HG03175 (cell line): ENCODE measurements around the gene SGK1.

Source experiments
- ATAC-seq: cut with Tn5 transposase; IDR thresholded peaks from one replicate; pipeline ENCODE4 v1.9.1; 2021; ENCODE audit warnings: mild to moderate bottlenecking, moderate library complexity; ENCODE audit not compliant: unreplicated experiment

The SGK1 gene

DNA sequence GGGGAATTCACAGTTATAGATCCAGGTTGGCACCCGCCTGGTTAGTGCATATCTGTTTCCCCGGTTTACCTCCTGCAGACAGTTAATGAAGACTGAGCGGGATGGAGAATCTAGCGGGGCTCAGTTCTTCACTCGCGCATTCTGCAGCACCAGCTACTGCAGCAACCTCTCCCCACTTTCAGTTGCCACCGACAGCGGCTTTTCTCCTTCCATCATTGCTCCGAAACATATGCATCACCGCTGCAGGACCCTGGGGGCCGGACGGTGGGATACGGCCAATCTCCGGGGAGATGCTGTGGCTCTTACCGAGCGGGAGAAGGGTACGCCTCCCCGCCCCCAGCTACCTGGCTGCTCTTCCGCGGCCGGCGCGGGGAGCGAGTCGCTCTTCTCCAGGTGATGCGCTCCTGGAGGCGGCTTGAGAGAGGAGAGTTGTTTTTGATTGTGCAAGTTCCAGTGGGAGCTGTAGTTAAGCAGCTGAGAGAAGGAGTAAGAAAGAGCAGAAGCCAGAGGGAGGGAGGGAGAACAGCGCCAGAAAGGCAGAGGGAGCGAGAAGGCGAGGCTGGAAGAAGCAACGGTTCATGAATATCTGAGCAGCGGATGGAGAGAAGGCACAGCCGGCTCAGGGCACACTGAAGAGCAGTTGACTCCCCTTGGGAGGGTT lies at the start of gene SGK1:
SGK1 (minus strand) TSS at position 642 of the 661 bp plus-strand sequence. CDS start 652 bp downstream, outside the sequence.
- ATAC-seq = peak; percentile 41

DNA sequence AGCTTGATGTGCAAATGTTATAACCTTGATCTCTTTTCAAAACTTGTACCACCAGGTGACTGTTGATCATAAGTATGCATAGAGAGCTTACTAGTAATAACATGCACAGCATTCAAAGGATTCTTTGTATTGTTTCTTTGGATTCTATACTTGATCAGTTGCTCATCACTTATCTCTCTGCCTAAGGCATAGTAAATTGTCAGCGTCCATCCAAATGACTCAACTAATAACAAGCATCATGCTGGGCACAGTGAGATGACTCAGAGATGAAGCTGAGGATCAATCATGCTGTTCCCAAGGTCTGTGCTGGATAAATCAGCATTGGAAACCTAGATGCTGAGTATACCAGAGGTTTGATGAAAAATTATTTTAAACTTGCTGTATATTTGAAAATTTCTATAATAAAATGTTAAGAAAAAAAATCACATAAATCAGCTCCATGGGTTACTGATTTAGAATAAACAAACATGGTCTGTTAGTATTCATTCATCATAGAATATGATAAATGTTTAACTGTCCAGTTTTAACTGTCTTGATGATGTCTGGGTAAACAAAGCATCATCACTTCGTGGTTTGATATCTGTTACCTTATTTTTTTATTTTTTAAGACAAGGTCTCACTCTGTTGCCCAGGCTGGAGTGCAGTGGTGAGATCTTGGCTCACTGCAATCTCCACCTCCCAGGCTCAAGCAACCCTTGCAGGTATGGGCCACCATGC lies 45.6 kb upstream of the SGK1 start:
- no peak for ATAC-seq

DNA sequence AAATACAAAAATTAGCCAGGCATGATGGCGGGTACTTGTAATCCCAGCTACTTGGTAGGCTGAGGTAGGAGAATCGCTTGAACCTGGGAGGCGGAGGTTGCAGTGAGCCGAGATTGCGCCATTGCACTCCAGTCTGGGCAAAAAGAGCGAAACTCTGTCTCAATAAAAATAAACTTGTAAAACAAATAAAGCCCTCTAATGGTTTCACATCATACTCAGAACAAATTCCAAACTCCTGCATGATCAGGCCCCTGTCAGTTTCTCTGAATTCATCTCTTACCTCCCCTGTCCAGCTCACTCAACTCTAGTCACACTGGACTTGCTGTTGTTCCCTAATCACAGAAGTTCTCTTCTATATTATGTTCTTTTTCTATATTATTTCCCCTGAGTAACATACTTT lies 43.1 kb upstream of the SGK1 start:
- ATAC-seq = no peak

GRCh38 chr6:134359302-134359701 lies 41.4 kb upstream of the SGK1 start:
- ATAC-seq = no peak

- no peak for ATAC-seq
Observed at GRCh38 chr6:134358320-134358719, 40.4 kb upstream of the SGK1 start.

GRCh38 chr6:134357022-134357487 lies 39.1 kb upstream of the SGK1 start:
- ATAC-seq = no peak

DNA sequence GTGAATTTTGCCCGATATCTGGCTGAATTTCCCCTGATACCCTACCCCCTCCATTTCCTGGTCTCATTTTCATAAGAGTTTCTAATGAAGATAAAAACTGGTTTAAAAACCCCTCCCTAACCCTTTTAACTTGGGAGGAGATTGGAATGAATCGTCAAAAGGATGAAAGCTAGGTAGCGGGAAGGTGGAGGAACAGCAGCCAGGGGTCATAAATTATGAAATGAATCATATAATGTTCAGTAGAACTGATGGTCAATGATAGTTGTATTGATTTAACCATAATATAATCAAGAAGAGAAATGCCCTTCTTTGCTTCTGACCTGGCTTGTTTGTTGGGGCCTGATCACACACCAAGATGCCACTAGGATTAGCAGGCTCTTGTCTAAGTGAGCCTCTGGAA lies 38.5 kb upstream of the SGK1 start:
- no peak for ATAC-seq

DNA sequence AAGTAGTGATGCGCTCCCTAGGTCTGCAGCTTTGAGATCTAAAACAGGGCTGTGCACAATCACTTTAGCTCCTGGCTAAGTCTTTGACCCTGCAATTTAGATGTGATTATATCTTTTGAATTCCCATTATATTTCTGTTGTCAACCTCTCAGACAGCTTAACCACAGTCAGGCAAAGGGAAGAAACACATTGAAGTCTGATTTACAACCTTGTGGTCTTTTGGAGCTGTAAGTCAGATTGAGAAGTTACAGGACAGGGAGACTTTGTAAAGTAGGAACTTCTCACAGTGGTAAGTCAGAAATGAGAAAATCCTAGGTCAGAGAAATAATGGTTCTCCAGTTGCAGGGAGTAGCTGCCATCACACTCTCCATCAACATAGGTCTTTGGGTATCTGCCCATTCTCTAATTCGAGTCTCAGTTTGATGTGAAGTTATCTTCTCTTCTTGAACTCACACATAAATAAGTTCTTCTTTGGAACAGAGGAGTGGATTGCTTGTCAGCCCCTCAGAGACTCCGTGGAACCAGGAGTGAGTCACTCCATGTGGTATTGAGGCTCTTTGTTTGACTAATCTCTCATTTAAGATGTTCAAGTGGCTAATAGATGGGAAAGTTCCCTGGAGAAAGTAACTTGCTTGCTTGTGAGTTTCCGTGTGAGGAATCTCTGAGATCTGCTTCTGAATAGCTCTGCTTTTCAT lies 35.0 kb upstream of the SGK1 start:
- no peak for ATAC-seq

- no peak for ATAC-seq
Observed at GRCh38 chr6:134351615-134352474, 33.9 kb upstream of the SGK1 start.

GRCh38 chr6:134347885-134348805 lies 30.2 kb upstream of the SGK1 start:
- no peak for ATAC-seq

DNA sequence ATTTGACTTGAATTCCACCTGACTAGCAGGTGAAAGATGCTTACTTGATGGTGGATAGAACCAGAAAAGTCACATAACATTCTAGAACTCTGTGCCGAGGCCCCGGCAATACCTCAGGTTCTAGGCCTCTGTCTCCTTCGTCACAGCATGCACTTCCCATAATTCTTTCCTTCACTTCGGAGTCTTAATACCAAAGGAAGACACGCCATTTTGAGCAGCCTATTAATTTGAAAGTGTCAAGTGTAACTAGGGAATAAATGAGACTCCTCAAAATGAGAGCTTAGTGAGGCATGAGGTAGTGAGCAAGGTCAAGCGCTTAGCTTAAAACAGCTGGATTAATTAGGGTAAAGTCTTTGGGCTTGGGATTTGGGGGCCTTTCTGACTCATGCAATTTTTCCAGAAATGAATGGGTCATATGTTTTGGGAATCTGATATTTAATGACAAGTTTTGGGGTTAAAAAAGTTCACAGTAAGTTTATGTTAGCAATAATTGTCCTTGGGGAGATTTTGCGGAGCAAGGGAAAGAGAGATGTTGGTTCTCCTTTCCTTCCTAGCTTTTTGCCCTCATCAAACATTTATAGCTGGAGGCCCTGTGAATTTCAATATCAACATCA lies 29.1 kb upstream of the SGK1 start:
- ATAC-seq = no peak

DNA sequence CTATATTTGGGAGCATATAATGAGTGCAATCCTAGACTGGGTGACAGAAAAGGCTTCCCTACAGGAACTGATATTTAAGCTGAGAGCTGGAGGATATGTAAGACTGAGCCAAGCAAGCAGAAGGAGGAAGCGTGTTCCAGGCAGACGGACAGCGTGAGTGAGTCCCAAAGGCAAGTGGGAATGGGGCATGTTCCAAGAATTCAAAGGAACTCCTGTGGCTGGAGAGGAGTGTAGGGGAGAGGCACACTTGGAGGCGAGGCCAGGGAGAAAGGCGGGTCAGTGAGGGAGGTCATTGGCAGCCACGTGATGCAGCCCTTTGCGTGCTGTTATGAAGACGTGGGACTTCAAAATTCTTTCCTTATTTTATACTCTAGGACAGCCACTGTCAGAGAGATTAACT lies 27.9 kb upstream of the SGK1 start:
- no peak for ATAC-seq

DNA sequence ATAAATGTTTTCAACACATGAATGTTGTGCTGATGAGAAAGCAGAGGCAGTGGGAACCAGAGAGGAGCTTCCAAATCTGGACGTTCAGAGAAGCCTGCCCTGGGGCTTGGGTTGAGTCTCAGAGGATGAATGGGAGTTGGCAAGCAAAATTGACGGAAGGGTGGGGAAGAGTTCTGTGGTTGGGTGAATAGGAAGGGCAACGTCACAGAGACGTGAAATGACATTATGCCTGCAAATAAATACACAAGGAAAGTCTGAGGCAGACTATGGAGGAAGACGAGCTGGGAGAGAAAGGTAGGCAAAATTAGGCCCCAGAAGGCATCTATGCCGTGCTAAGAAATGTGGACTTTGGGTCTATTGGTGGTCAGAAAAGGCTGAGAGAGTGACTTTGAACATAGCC lies 25.2 kb upstream of the SGK1 start:
- ATAC-seq = no peak

DNA sequence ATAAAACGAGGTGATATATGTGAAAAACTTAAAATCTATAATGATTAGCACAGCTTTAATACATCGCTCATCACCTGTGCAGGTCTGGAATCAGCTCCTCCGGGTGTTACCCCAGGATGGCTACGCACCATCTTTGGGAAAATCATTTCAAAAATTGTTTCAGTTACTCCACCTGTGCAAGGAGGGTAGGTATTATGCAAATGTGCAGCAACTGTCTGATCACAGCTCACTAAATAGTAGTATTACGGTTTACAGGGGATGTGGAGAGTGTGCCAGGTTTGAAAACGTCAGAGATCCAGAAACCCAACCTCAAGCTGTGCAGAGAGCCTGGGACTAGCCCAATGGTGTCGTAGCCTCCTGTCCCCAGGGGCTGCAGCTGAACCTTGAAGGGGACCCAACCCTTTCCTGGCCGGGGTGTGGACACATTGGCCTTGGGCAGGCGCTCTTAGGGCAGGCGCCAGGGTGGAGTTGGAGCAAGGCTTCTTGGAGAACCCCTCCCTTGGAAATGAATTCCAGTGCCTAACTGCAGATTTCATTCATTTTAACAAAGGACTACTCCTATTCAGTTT lies 24.2 kb upstream of the SGK1 start:
- no peak for ATAC-seq

- ATAC-seq = no peak
Observed at GRCh38 chr6:134340179-134340975, 22.5 kb upstream of the SGK1 start.

- no peak for ATAC-seq
Observed at GRCh38 chr6:134339216-134339615, 21.3 kb upstream of the SGK1 start.

GRCh38 chr6:134331256-134331655 lies 13.3 kb upstream of the SGK1 start:
- ATAC-seq = no peak

- ATAC-seq = no peak
Observed at GRCh38 chr6:134330555-134330954, 12.6 kb upstream of the SGK1 start.
